Memory B cell (primary cell): ENCODE results near the gene GNG12.

Experiments
- ATAC-seq: fragments of 150-1000 bp; cut with Tn5 transposase; 2 replicates; pipeline ENCODE4 v1.10.0; 2021; ENCODE audit warnings: low read depth, mild to moderate bottlenecking, moderate library complexity
- DNase-seq, 2 donors: peaks; one replicate each; pipeline ENCODE4 v3.0.0; 2022; ENCODE audit warnings: low spot score in 2 of 2
- H3K27ac Mint-ChIP-seq: one replicate; pipeline ENCODE4 v1.8.0; 2022; ENCODE audit warnings: mild to moderate bottlenecking, moderate library complexity, mixed read lengths
- H3K27me3 Mint-ChIP-seq: one replicate; pipeline ENCODE4 v1.8.0; 2022; ENCODE audit warnings: mixed read lengths
- H3K36me3 Mint-ChIP-seq: one replicate; pipeline ENCODE4 v1.8.0; 2022; ENCODE audit warnings: mild to moderate bottlenecking, mixed read lengths
- H3K4me1 Mint-ChIP-seq: one replicate; pipeline ENCODE4 v1.8.0; 2022; ENCODE audit warnings: mixed read lengths
- H3K4me3 Mint-ChIP-seq: one replicate; pipeline ENCODE4 v1.8.0; 2022; ENCODE audit warnings: mild to moderate bottlenecking, moderate library complexity, mixed read lengths
- H3K9me3 Mint-ChIP-seq: one replicate; pipeline ENCODE4 v1.8.0; 2022; ENCODE audit warnings: mixed read lengths

Gene GNG12

DNA sequence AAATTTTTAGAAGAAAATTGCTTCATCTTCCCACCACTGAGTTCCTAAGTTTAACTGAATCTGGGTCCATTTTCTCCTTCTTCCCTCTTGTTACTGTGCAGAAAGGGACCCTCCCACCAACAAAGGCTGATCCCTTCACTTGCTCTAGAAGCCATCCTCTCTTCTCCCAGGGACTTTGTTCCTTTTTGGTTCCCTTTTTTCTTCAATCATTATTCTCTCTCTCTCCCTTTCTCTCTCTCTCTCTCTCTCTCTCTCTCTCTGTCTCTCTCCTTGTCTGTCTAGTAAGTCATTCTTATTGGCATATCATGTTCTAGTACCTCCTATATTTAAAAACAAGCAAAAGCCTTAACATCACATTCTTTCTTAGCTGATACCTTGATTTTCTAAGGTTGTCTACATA lies 180.0 kb downstream of the GNG12 start:
- peaks cover 2% of the 10 kb centered on the region for H3K27me3 Mint-ChIP-seq
- no peak overlapping the region for H3K27ac Mint-ChIP-seq
- no peak overlapping the region for H3K4me3 Mint-ChIP-seq
- ATAC-seq (no peak), DNase-seq (no peak)
- H3K4me1 Mint-ChIP-seq = no peaks in the 10 kb centered on the region
- no peaks in the 10 kb centered on the region for H3K36me3 Mint-ChIP-seq
- peaks cover 2% of the 10 kb centered on the region for H3K9me3 Mint-ChIP-seq

GRCh38 chr1:67652800-67653199 lies 180.5 kb downstream of the GNG12 start:
- no peak overlapping the region for H3K4me3 Mint-ChIP-seq
- ATAC-seq = no peak
- H3K36me3 Mint-ChIP-seq = no peaks in the 10 kb centered on the region
- H3K4me1 Mint-ChIP-seq = no peaks in the 10 kb centered on the region
- H3K9me3 Mint-ChIP-seq = peaks cover 2% of the 10 kb centered on the region
- no peak for DNase-seq
- peaks cover under 1% of the 10 kb centered on the region for H3K27me3 Mint-ChIP-seq
- H3K27ac Mint-ChIP-seq = no peak overlapping the region
